Measurements from ENCODE around the gene GAK. TPM values are rescaled to one million over a fixed set of nuclear protein-coding genes. Genes with fewer than 3 reads are reported as not detected.

Gene GAK
- total and polyA plus RNA-seq, 2 of the 13 experiments (the other 11 are each of a cell fraction or from before 2014, with no cell fraction given), result 17.5 to 44.3 TPM

DNA sequence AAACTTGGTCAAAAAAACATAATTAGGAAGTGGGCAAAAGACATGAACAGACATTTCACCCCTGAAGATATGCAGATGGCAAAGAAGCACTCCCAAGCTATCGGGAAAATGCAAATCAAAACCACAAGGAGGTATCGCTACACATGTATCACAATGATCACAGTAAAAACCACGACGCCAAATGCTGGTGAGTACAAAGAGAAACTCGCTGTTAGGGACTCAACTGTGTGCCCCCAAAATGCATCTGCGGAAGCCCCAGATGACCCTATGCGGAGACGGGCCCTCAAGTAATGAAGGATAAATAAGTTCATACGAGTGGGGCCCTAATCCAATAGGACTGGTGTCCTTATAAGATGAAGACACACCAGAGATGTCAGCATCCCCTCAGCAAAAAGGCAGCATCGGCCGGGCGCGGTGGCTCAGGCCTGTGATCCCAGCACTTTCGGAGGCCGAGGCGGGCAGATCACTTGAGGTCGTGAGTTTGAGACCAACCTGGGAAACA is 10.2 kb downstream of the GAK start:
- ATAC-seq (no peak), FAIRE-seq (no peak), DNase-seq (ENCODE audit: low spot score) (no peak)
- WGBS (ENCODE audit: low lambda C conversion rate), result 94% methylated on average over 17 of the region's 17 CpGs
- in situ Hi-C loops (cut with HindIII; ENCODE audit: extremely low pct_ligation_motif_present, low pct_unique_long_range_greater_than_20kb), result no loop called here
- CTCF ChIA-PET (ENCODE audit: low intra/inter-chr PET ratio, low total read pairs), result no interaction called here
- H3K9me3 ChIP-seq (ENCODE audit: low read length), result no peaks in the 10 kb centered on the region
- H3K27ac ChIP-seq (ENCODE audit: extremely low read length, insufficient read depth, low read length), result no peak overlapping the region
- H3K79me2 ChIP-seq (ENCODE audit: insufficient read depth, low read length), result peaks cover 81% of the 10 kb centered on the region
- H3K36me3 ChIP-seq (replicated peaks in 1 of 2; ENCODE audit: control insufficient read depth in 1 of 2, insufficient read depth in 2 of 2, low read length in 2 of 2), result peaks cover 0 to 13% of the 10 kb centered on the region in 2 experiments; a peak in 2 of 5 replicates
- no peaks in the 10 kb centered on the region for H3K4me1 ChIP-seq (ENCODE audit: insufficient read depth, low read length)
- intact Hi-C loops (cut with micrococcal nuclease; ENCODE audit: unreplicated experiment), result no loop called here
- BruUV-seq (replicated peaks), result no TSS peak
- H3K27me3 ChIP-seq (ENCODE audit: control insufficient read depth in 1 of 2, insufficient read depth in 2 of 2, low read length in 2 of 2), result no peaks in the 10 kb centered on the region
- H3K4me3 ChIP-seq (replicated peaks in 1 of 3; ENCODE audit: insufficient read depth in 1 of 3, low read depth in 2 of 3, low read length in 3 of 3), result no peak overlapping the region
- no peak overlapping the region for H3K9ac ChIP-seq (ENCODE audit: insufficient read depth, low read depth, low read length)
- no peak for TF ChIP-seq ZNF878 (CRISPR knock-in tag; IDR thresholded peaks at IDR 0.05)
- no peak for TF ChIP-seq ZNF678 (CRISPR knock-in tag; IDR thresholded peaks at IDR 0.05)
- no peak for TF ChIP-seq HNF4A (CRISPR knock-in tag; IDR thresholded peaks at IDR 0.05)
- TF ChIP-seq RFXANK (CRISPR knock-in tag; IDR thresholded peaks at IDR 0.05), result no peak
- no peak for TF ChIP-seq SPEN (CRISPR knock-in tag; IDR thresholded peaks at IDR 0.05; ENCODE audit: low read depth)
- TF ChIP-seq KDM6A (CRISPR knock-in tag; IDR thresholded peaks at IDR 0.05; ENCODE audit: low read depth), result no peak
- no peak for TF ChIP-seq ZNF816 (CRISPR knock-in tag; IDR thresholded peaks at IDR 0.05; ENCODE audit: borderline replicate concordance)
- TF ChIP-seq HDAC6 (IDR thresholded peaks at IDR 0.05; ENCODE audit: low read depth, low read length), result no peak
- TF ChIP-seq ZNF460 (CRISPR knock-in tag; IDR thresholded peaks at IDR 0.05; ENCODE audit: borderline replicate concordance), result no peak
- no peak for TF ChIP-seq ZNF326 (CRISPR knock-in tag; IDR thresholded peaks at IDR 0.05; ENCODE audit: borderline replicate concordance)
- no peak for TF ChIP-seq FOXM1 (CRISPR knock-in tag; IDR thresholded peaks at IDR 0.05)
- no peak for TF ChIP-seq POLR2G (IDR thresholded peaks at IDR 0.05; ENCODE audit: low read depth, low read length)
- no peak overlapping the region for H3K4me2 ChIP-seq (ENCODE audit: low read depth, low read length)
- H4K20me1 ChIP-seq (ENCODE audit: insufficient read depth, low read length), result peaks cover 14% of the 10 kb centered on the region
- H2AFZ ChIP-seq (ENCODE audit: low read length), result no peak overlapping the region
- POLR2A ChIA-PET, result no interaction called here
